H9 (cell line): Measurements from ENCODE around the gene MON1A. TPM values are rescaled to one million over a fixed set of nuclear protein-coding genes. Genes with fewer than 3 reads are reported as not detected.

Experiments used
- DNase-seq: peaks from one replicate; pipeline ENCODE4 v3.0.0-alpha.2; 2017
- H2AFZ ChIP-seq: one replicate; pipeline ENCODE4 v1.6.1; 2013; ENCODE audit warnings: mild to moderate bottlenecking, low read length, control low read depth, moderate library complexity
- H2AK5ac ChIP-seq: 2 replicates; pipeline ENCODE4 v1.6.1; 2013; ENCODE audit warnings: low read length, control low read depth, mixed read lengths; ENCODE audit not compliant: insufficient read length
- H2BK120ac ChIP-seq: one replicate; pipeline ENCODE4 v1.6.1; 2013; ENCODE audit warnings: low read depth, mild to moderate bottlenecking, low read length, control low read depth, inconsistent platforms; ENCODE audit not compliant: poor library complexity, severe bottlenecking
- H2BK12ac ChIP-seq: 2 replicates; pipeline ENCODE4 v1.6.1; 2013; ENCODE audit warnings: low read length, control low read depth, mixed read lengths, low read depth; ENCODE audit not compliant: insufficient read length
- H2BK15ac ChIP-seq: 2 replicates; pipeline ENCODE4 v1.6.1; 2013; ENCODE audit warnings: low read depth, low read length, control low read depth
- H2BK20ac ChIP-seq: one replicate; pipeline ENCODE4 v1.6.1; 2013; ENCODE audit warnings: low read depth, mild to moderate bottlenecking, low read length, control low read depth, inconsistent platforms; ENCODE audit not compliant: poor library complexity, severe bottlenecking
- H2BK5ac ChIP-seq: 2 replicates; pipeline ENCODE4 v1.6.1; 2013; ENCODE audit warnings: low read length, control low read depth, mixed read lengths; ENCODE audit not compliant: insufficient read length
- H3K14ac ChIP-seq: 2 replicates; pipeline ENCODE4 v1.6.1; 2013; ENCODE audit warnings: low read length, control low read depth; ENCODE audit not compliant: insufficient read depth
- H3K18ac ChIP-seq: 2 replicates; pipeline ENCODE4 v1.6.1; 2013; ENCODE audit warnings: low read depth, mild to moderate bottlenecking, mixed read lengths, low read length, control low read depth; ENCODE audit not compliant: insufficient read length
- H3K23ac ChIP-seq: 2 replicates; pipeline ENCODE4 v1.6.1; 2013; ENCODE audit warnings: low read length, control low read depth, mixed read lengths, low read depth; ENCODE audit not compliant: insufficient read length
- H3K23me2 ChIP-seq: 2 replicates; pipeline ENCODE4 v1.6.1; 2013; ENCODE audit warnings: low read depth, mild to moderate bottlenecking, mixed read lengths, low read length, control low read depth; ENCODE audit not compliant: insufficient read length, poor library complexity, severe bottlenecking
- H3K27ac ChIP-seq: 2 replicates; pipeline ENCODE4 v1.5.1; 2013; ENCODE audit warnings: low read length, control low read depth, mixed read lengths, low read depth; ENCODE audit not compliant: insufficient read length
- H3K27me3 ChIP-seq: 2 replicates; pipeline ENCODE4 v1.6.1; 2013; ENCODE audit warnings: low read length, control low read depth, inconsistent platforms; ENCODE audit not compliant: insufficient read depth
- H3K4ac ChIP-seq: 2 replicates; pipeline ENCODE4 v1.6.1; 2013; ENCODE audit warnings: low read depth, mild to moderate bottlenecking, control low read depth, inconsistent platforms, low read length, moderate library complexity
- H3K4me1 ChIP-seq: 2 replicates; pipeline ENCODE4 v1.6.1; 2013; ENCODE audit warnings: low read length, control low read depth, inconsistent platforms; ENCODE audit not compliant: insufficient read depth
- H3K4me2 ChIP-seq: 2 replicates; pipeline ENCODE4 v1.6.1; 2013; ENCODE audit warnings: low read length, control low read depth, mixed read lengths; ENCODE audit not compliant: insufficient read length, insufficient read depth
- H3K56ac ChIP-seq: 2 replicates; pipeline ENCODE4 v1.6.1; 2013; ENCODE audit warnings: low read depth, mild to moderate bottlenecking, mixed read lengths, low read length, control low read depth; ENCODE audit not compliant: insufficient read length
- H3K79me1 ChIP-seq: 2 replicates; pipeline ENCODE4 v1.6.1; 2013; ENCODE audit warnings: low read depth, mild to moderate bottlenecking, moderate library complexity, low read length, control low read depth, inconsistent platforms; ENCODE audit not compliant: insufficient read depth, poor library complexity, severe bottlenecking
- H3K79me2 ChIP-seq: 2 replicates; pipeline ENCODE4 v1.6.1; 2013; ENCODE audit warnings: low read length, control low read depth, inconsistent platforms; ENCODE audit not compliant: insufficient read depth
- H3K9ac ChIP-seq: 2 replicates; pipeline ENCODE4 v1.6.1; 2013; ENCODE audit warnings: low read length, control low read depth, mixed read lengths; ENCODE audit not compliant: insufficient read length; ENCODE audit errors: extremely low read depth
- H3K9me3 ChIP-seq: one replicate; pipeline ENCODE4 v1.6.1; 2013; ENCODE audit warnings: low read depth, low read length, inconsistent platforms; ENCODE audit not compliant: control insufficient read depth
- H3T11ph ChIP-seq: one replicate; pipeline ENCODE4 v1.6.1; 2013; ENCODE audit warnings: mild to moderate bottlenecking, low read length, control low read depth, inconsistent platforms
- H4K20me1 ChIP-seq: one replicate; pipeline ENCODE4 v1.6.1; 2013; ENCODE audit not compliant: control insufficient read depth, insufficient read length, insufficient read depth
- H4K5ac ChIP-seq: 2 replicates; pipeline ENCODE4 v1.6.1; 2013; ENCODE audit warnings: low read depth, mild to moderate bottlenecking, mixed read lengths, low read length, control low read depth; ENCODE audit not compliant: insufficient read length
- H4K8ac ChIP-seq: replicated peaks from 2 replicates; pipeline ENCODE4 v1.6.1; 2013; ENCODE audit warnings: low read length, control low read depth, mixed read lengths, low read depth; ENCODE audit not compliant: insufficient read length
- H4K91ac ChIP-seq: 2 replicates; pipeline ENCODE4 v1.6.1; 2013; ENCODE audit warnings: low read depth, mild to moderate bottlenecking, moderate library complexity, mixed read lengths, low read length, control low read depth; ENCODE audit not compliant: insufficient read length
- H3K27ac Mint-ChIP-seq, 3 experiments: 2 replicates in 2 of 3; 3 replicates in 1 of 3; pipeline ENCODE4 v1.8.0; 2020 to 2021; ENCODE audit warnings: mixed read lengths in 3 of 3, mild to moderate bottlenecking in 1 of 3, moderate library complexity in 1 of 3
- H3K27me3 Mint-ChIP-seq: 2 replicates; pipeline ENCODE4 v1.8.0; 2021; ENCODE audit warnings: low read depth, mild to moderate bottlenecking, moderate library complexity, mixed read lengths
- H3K36me3 Mint-ChIP-seq, 3 experiments: 2 replicates in 2 of 3; 3 replicates in 1 of 3; pipeline ENCODE4 v1.8.0; 2020 to 2021; ENCODE audit warnings: low read depth in 3 of 3, mixed read lengths in 3 of 3; ENCODE audit not compliant: insufficient read depth in 1 of 3
- H3K4me1 Mint-ChIP-seq, 2 experiments: 2 replicates each; pipeline ENCODE4 v1.8.0; 2020; ENCODE audit warnings: mixed read lengths in 2 of 2
- H3K4me3 Mint-ChIP-seq, 2 experiments: 2 replicates in 1 of 2; 3 replicates in 1 of 2; pipeline ENCODE4 v1.8.0; 2020 to 2021; ENCODE audit warnings: mild to moderate bottlenecking in 2 of 2, mixed read lengths in 2 of 2, moderate library complexity in 1 of 2
- H3K9me3 Mint-ChIP-seq, 2 experiments: 2 replicates in 1 of 2; 3 replicates in 1 of 2; pipeline ENCODE4 v1.8.0; 2020; ENCODE audit warnings: mild to moderate bottlenecking in 2 of 2, mixed read lengths in 2 of 2, moderate library complexity in 1 of 2
- CTCF ChIP-seq: fragments of 200-600 bp; sonication (generic); conservative IDR thresholded peaks from 3 replicates; pipeline ENCODE4 v1.8.0; 2021; ENCODE audit warnings: antibody characterized with exemption, mild to moderate bottlenecking
- WGBS: extraction: QIAGEN DNeasy Blood & Tissue Kit; methylation state at CpG from one replicate; pipeline ENCODE4 v1.1.7; 2013; ENCODE audit warnings: missing lambda C conversion rate, low lambda C conversion rate, mixed read lengths; ENCODE audit not compliant: insufficient read length; ENCODE audit errors: extremely low coverage; 5-methylcytosine and 5-hydroxymethylcytosine counted together
- total RNA-seq: library from RNA; stranded (reverse); gene quantifications from 2 replicates; pipeline ENCODE4 v1.2.1, GENCODE V29; 2021

Gene MON1A
- total RNA-seq, 1 experiment from 2014 or later: 10.0 TPM

- Histone ChIP-seq H3K56ac (no peak overlapping the region), H3K27me3 (no peaks in the 10 kb centered on the region), H3K9me3 (no peaks in the 10 kb centered on the region), H3K9ac (no peak overlapping the region), H4K20me1 (peaks cover 5% of the 10 kb centered on the region), H2BK120ac (no peak overlapping the region), H3T11ph (no peak overlapping the region), H2BK20ac (no peak overlapping the region), H3K4me2 (no peak overlapping the region), H3K18ac (no peak overlapping the region), H4K8ac (no peak overlapping the region), H3K14ac (no peak overlapping the region; the same call in 1 of the 2 replicates), H4K5ac (no peak overlapping the region), H2AFZ (no peak overlapping the region), H3K79me1 (no peaks in the 10 kb centered on the region), H2BK5ac (no peak overlapping the region), H2AK5ac (no peak overlapping the region), H2BK15ac (no peak overlapping the region), H4K91ac (no peak overlapping the region), H3K4me1 (no peaks in the 10 kb centered on the region), H3K27ac (no peak overlapping the region), H3K23ac (no peak overlapping the region), H3K4ac (no peak overlapping the region), H3K79me2 (no peaks in the 10 kb centered on the region), H3K23me2 (no peaks in the 10 kb centered on the region), H2BK12ac (no peak overlapping the region)
- Mint-ChIP-seq H3K27ac (no peak overlapping the region), H3K4me1 (peaks cover 3% of the 10 kb centered on the region in 2 experiments; a peak in 3 of 4 replicates), H3K27me3 (no peaks in the 10 kb centered on the region), H3K4me3 (no peak overlapping the region), H3K9me3 (no peaks in the 10 kb centered on the region), H3K36me3 (peaks cover 0 to 5% (median 3%) of the 10 kb centered on the region in 3 experiments; a peak in 2 of 7 replicates)
- no CpG with 5 or more reads among the region's 5 CpGs for WGBS
- DNase-seq: no peak
- no peak for TF ChIP-seq CTCF
These were observed 33.3 kb downstream of the MON1A start for GRCh38 chr3:49896345-49896744.
